GM19452 (cell line): ENCODE data around the gene ZNF143.

Experiments used
- ATAC-seq: cut with Tn5 transposase; IDR thresholded peaks from one replicate; pipeline ENCODE4 v1.9.1; 2021; ENCODE audit not compliant: unreplicated experiment

ZNF143 gene

DNA sequence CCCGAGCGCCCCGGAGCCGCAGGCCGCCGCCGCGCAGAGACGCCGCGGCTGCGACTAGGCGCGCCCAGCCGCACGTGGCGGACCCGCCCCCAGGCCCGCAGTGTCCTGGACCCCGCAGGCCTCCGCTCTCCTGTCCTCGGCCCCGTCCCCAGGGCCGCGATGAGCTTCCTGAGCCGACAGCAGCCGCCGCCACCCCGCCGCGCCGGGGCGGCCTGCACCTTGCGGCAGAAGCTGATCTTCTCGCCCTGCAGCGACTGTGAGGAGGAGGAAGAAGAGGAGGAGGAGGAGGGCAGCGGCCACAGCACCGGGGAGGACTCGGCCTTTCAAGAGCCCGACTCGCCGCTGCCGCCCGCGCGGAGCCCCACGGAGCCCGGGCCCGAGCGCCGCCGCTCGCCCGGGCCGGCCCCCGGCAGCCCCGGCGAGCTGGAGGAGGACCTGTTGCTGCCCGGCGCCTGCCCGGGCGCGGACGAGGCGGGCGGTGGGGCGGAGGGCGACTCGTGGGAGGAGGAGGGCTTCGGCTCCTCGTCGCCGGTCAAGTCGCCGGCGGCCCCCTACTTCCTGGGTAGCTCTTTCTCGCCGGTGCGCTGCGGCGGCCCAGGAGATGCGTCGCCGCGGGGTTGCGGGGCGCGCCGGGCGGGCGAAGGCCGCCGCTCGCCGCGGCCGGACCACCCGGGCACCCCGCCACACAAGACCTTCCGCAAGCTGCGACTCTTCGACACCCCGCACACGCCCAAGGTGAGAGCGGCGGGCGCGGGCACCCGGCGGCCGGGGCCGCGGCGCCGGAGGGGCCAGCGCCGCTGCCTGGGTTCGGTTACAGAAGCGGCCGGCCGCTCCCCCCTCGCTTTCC lies 113.2 kb downstream of the ZNF143 start:
- peak; percentile 3 for ATAC-seq

DNA sequence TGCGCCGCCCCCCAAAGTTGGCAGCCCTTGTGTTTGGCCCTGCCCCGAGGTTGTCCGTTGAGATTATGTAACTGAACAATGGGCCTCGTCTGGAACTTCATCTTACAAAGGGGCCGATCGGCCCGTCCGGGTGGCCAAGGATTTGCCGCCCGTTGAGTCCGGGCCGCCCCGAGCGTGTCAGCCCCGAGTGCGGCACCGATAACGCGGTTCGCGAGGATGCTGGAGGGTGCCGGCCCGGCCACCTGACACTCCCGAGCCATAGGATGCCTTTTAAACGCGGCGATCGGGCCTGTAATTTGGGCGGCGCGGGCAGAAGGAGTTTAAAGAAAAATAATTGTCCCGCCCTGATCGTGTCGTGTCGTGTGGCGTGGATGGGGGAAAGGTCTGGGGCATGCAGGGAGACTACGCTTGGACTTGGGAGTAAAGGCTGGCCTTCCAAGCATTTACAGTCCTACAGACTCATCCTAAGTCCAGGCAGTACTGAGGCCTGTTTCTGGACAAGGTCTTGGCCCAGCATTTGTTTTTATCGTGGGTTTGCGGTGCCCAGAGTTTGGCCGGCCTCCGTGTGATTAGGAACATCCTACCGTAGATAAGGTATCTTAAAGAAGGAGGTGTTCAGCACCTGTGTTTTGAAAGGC lies 113.9 kb downstream of the ZNF143 start:
- no peak for ATAC-seq

DNA sequence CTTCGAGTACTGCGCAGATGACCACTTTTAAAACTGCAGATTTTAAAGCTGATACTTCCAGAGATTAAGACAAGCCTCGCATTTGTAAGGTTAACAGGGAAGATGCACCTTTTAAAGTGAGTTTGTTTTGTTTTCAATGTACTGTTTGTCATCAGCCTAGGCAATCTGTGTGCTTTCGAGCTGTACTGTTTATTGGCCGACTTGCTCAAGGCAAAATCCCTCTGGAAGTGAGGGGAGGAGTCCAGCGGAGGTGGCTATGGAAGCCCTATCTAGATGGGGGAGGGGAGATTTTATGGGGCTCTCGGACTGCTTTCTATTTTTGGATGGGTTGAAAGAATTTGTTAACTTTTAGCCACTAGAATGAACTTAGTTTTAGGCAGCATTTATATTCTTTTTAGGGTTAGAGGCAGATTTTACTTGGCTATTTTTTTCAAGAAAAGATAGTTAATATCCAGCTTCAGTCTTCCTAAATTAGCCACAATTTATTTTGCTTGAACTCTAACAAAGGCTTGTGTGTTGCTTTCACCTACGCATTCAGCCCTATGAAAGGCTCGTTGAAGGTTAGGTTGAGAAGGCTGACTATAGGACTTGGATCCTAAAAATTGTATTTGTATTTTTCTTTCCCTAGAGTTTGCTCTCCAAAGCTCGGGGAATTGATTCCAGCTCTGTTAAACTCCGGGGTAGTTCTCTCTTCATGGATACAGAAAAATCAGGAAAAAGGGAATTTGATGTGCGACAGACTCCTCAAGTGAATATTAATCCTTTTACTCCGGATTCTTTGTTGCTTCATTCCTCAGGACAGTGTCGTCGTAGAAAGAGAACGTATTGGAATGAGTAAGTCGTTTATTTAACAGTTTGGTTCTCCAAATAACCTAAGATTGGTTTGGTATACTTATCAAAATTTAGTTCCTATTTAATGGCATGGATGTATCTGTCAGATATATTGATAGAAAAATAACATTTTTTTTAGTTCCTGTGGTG lies 114.7 kb downstream of the ZNF143 start:
- no peak for ATAC-seq

DNA sequence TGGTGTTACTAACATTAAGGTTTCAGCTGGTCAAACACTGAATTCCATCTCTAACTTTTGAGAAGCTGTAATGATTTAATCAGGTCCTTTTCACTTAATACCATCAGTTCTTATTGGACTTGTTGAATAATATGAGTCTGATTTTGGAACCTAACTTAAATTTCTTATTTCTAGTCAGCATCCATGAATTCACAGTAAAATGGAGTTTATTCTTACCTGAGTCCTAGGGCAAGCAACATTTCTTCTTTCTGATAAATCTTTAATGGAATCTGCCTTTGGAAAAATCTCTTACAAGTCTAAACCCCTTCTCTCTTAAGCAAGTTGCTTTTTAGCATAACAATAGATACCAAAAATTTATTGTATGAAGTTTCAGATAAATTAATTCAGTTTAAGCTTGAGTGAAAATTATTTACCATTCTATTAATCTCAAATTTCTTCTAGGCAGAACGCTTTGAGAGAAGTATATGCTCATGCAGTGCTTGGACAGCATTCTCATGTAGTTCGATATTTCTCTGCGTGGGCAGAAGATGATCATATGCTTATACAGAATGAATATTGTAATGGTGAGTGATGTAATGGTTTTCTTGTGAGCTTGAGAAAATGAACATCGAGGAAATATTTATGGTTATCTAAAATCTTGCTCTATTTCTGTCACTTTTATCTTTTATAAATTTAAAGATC lies 116.0 kb downstream of the ZNF143 start:
- no peak for ATAC-seq

DNA sequence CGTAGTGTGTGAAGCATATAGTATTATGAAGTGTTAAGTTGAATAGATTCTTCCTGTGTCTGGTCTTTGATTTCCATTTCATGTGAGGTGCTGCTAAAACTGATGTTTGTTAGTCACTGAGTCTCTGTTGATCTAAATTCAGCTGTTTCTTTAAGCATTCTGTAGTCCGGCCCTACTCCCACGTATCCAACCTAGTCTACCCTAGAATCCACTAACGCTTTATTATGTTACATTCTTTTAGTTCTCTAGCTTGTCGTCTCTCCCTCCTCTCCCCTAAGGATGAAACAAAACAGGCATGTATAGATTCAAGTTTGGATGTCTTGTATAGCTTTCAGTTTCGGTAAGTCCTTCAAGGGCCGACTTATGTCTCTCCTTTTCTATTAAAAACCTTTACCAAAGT lies 116.7 kb downstream of the ZNF143 start:
- no peak for ATAC-seq
